Osteoblast (primary cell): ENCODE results near the gene STARD10. TPM values are rescaled to one million over a fixed set of nuclear protein-coding genes. Genes with fewer than 3 reads are reported as not detected.

Source experiments
- DNase-seq: peaks from one replicate; pipeline ENCODE4 v3.0.0; 2011; ENCODE audit warnings: low spot score, mixed read lengths; ENCODE audit not compliant: insufficient read length; ENCODE audit errors: missing footprints
- H2AFZ ChIP-seq: 2 replicates; pipeline ENCODE4 v1.6.0; 2011; ENCODE audit warnings: mild to moderate bottlenecking, low read length
- H3K27ac ChIP-seq: 2 replicates; pipeline ENCODE4 v1.5.1; 2011; ENCODE audit warnings: mild to moderate bottlenecking, low read depth, low read length, moderate library complexity
- H3K27me3 ChIP-seq: 2 replicates; pipeline ENCODE4 v1.6.0; 2012; ENCODE audit warnings: mild to moderate bottlenecking, control low read depth, inconsistent platforms, low read length, moderate library complexity; ENCODE audit not compliant: insufficient read depth
- H3K36me3 ChIP-seq: 2 replicates; pipeline ENCODE4 v1.5.1; 2011; ENCODE audit warnings: mild to moderate bottlenecking, low read length, control low read depth, moderate library complexity; ENCODE audit not compliant: insufficient read depth
- H3K4me1 ChIP-seq: 2 replicates; pipeline ENCODE4 v1.5.1; 2011; ENCODE audit warnings: mild to moderate bottlenecking, low read length, control low read depth, moderate library complexity; ENCODE audit not compliant: insufficient read depth
- H3K4me2 ChIP-seq: 2 replicates; pipeline ENCODE4 v1.6.0; 2011; ENCODE audit warnings: mild to moderate bottlenecking, low read length; ENCODE audit not compliant: insufficient read depth
- H3K4me3 ChIP-seq: fragments of 200-600 bp; sonication (generic); 3 replicates; pipeline ENCODE4 v1.5.1; 2012; ENCODE audit warnings: mild to moderate bottlenecking, low read length, inconsistent platforms; ENCODE audit not compliant: insufficient read depth
- H3K79me2 ChIP-seq: 2 replicates; pipeline ENCODE4 v1.6.0; 2012; ENCODE audit warnings: mild to moderate bottlenecking, low read length, control low read depth, inconsistent platforms; ENCODE audit not compliant: insufficient read depth
- H3K9me3 ChIP-seq: 2 replicates; pipeline ENCODE4 v1.5.1; 2011; ENCODE audit warnings: low read depth, low read length, control low read depth
- H4K20me1 ChIP-seq: 2 replicates; pipeline ENCODE4 v1.6.0; 2012; ENCODE audit warnings: mild to moderate bottlenecking, low read length, control low read depth; ENCODE audit not compliant: insufficient read depth
- total RNA-seq: library from RNA; depleted of rRNA; stranded (reverse); fragments of >200 nt; gene quantifications from 2 replicates; pipeline ENCODE4 v1.2.3, GENCODE V29; 2012
- TF ChIP-seq, protein P1 (sequence below): IDR thresholded peaks from 2 replicates; pipeline ENCODE4 v1.5.1; 2011; ENCODE audit warnings: mild to moderate bottlenecking, low read depth, low read length, moderate library complexity; ENCODE audit errors: extremely low read depth

Gene STARD10
- total RNA-seq, 1 donor = 25.7 TPM

DNA sequence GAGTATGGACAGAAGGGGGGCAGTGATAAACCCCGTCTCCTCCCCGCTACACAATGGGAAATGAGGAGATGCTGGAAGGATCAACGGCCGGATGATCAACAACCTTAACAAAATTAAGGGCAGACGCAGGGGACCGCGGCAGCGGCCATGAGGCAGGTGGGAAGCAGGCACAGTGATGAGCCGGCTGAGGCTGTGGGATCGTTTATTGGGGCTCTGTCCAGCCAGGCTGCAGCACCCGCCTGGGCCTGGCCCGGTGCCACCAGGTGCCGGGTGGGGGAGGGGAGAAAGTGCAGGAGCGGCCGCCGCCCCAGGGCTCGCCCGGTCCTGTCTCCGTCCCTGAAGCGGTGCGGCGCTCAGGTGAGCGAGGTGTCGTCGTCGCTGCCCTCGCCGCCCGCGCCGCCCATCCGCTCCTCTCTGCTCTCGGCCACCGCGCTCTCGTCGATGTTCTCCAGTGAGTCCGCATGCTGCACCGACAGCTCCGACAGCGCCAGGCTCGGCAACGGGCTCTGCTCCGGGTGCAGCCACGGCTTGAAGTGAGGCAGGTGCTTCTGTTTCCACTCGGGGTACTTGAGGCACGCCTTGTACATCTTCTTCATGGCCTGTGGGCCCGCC lies 39.2 kb downstream of the STARD10 start:
- H3K4me1 ChIP-seq = peaks cover 34% of the 10 kb centered on the region
- peaks cover 2% of the 10 kb centered on the region for H4K20me1 ChIP-seq
- no peaks in the 10 kb centered on the region for H3K27me3 ChIP-seq
- no peak overlapping the region for H3K27ac ChIP-seq
- peak; percentile 66 for DNase-seq
- peaks cover 25% of the 10 kb centered on the region for H3K79me2 ChIP-seq
- no peak overlapping the region for H3K4me2 ChIP-seq
- no peaks in the 10 kb centered on the region for H3K9me3 ChIP-seq
- TF ChIP-seq, protein P1, sequence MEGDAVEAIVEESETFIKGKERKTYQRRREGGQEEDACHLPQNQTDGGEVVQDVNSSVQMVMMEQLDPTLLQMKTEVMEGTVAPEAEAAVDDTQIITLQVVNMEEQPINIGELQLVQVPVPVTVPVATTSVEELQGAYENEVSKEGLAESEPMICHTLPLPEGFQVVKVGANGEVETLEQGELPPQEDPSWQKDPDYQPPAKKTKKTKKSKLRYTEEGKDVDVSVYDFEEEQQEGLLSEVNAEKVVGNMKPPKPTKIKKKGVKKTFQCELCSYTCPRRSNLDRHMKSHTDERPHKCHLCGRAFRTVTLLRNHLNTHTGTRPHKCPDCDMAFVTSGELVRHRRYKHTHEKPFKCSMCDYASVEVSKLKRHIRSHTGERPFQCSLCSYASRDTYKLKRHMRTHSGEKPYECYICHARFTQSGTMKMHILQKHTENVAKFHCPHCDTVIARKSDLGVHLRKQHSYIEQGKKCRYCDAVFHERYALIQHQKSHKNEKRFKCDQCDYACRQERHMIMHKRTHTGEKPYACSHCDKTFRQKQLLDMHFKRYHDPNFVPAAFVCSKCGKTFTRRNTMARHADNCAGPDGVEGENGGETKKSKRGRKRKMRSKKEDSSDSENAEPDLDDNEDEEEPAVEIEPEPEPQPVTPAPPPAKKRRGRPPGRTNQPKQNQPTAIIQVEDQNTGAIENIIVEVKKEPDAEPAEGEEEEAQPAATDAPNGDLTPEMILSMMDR = no peak
- no peak overlapping the region for H3K4me3 ChIP-seq
- H2AFZ ChIP-seq = no peak overlapping the region
- no peaks in the 10 kb centered on the region for H3K36me3 ChIP-seq

DNA sequence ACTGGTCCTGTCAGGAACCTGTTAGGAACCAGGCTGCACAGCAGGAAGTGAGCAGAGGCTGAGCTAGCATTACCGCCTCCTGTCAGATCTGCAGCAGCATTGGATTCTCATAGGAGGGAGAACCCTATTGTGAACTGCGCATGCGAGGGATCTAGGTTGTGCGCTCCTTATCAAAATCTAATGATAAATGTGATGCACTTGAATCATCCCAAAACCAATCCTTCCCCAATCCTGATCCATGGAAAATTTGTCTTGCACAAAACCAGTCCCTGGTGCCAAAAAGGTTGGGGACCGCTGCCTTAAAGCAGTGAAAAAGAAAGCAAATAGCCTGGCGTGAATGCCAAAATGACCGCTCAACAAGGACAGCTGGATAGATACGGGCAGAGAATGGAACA lies 39.7 kb downstream of the STARD10 start:
- H3K27ac ChIP-seq = no peak overlapping the region
- H3K79me2 ChIP-seq = peaks cover 27% of the 10 kb centered on the region
- H3K4me1 ChIP-seq = peaks cover 30% of the 10 kb centered on the region
- no peak overlapping the region for H2AFZ ChIP-seq
- no peak overlapping the region for H3K4me2 ChIP-seq
- TF ChIP-seq, protein P1 = no peak
- H3K4me3 ChIP-seq = no peak overlapping the region
- no peaks in the 10 kb centered on the region for H3K9me3 ChIP-seq
- DNase-seq = no peak
- peaks cover 2% of the 10 kb centered on the region for H4K20me1 ChIP-seq
- no peaks in the 10 kb centered on the region for H3K36me3 ChIP-seq
- no peaks in the 10 kb centered on the region for H3K27me3 ChIP-seq

DNA sequence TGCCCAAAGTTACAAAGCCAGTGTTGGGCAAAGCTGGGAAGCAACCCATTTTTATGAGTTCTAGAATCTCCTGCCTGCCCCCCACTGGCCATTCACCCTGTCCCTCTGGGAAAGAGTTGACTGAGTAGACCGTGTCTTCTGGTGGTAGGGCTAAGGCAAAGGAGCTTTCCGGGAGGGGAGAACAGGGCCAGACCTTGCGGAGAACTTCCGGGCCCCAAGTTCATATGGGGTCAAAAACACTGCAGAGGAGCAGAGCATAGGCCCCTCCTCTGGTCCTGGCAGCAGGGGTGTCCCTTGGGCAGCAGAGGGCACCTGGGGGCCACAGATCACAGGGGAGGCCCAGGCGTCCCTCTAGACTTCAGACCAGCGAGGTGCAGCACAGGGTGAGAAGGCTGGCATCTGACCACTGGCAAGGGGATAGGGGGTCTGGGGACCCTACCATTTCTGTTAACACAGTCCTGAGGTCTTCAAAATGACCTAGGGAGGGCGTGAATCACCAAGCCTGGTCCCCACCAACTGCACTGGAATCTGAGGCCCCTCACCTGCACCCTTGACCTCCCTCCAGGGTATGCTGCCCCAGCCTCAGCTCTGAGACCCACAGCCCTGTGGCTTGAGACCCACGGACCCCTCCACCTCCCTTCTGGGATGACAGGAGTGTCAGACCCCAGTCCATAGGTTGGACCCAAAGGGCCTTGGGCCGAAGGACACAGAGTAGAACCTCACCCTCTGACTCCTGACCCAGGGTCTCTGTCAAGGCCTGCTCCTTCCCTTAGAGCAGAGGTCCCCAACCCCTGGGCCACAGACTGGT lies 40.3 kb downstream of the STARD10 start:
- peak; percentile 93 for DNase-seq
- no peaks in the 10 kb centered on the region for H3K27me3 ChIP-seq
- H3K27ac ChIP-seq = no peak overlapping the region
- H3K4me1 ChIP-seq = peaks cover 24% of the 10 kb centered on the region
- peak overlapping the region; percentile 89 for H3K4me2 ChIP-seq
- H3K9me3 ChIP-seq = no peaks in the 10 kb centered on the region
- no peak overlapping the region for H2AFZ ChIP-seq
- peaks cover 5% of the 10 kb centered on the region for H4K20me1 ChIP-seq
- peaks cover 33% of the 10 kb centered on the region for H3K79me2 ChIP-seq
- TF ChIP-seq, protein P1 = peak; percentile 26
- H3K36me3 ChIP-seq = no peaks in the 10 kb centered on the region
- H3K4me3 ChIP-seq = no peak overlapping the region
